Subcutaneous abdominal adipose tissue (tissue), 5 donors: ENCODE data around the gene MIB1.

ENCODE experiments used
- H3K27ac ChIP-seq: one replicate; pipeline ENCODE4 v1.7.0; 2013; ENCODE audit warnings: low read depth, mild to moderate bottlenecking, inconsistent platforms, low read length, moderate library complexity
- H3K27me3 ChIP-seq, 5 donors: one replicate each; pipeline ENCODE4 v1.7.0; 2013; ENCODE audit warnings: low read length in 5 of 5, inconsistent platforms in 1 of 5; ENCODE audit not compliant: control insufficient read depth in 5 of 5, insufficient read depth in 4 of 5
- H3K36me3 ChIP-seq, 5 donors: one replicate each; pipeline ENCODE4 v1.7.0; 2013; ENCODE audit warnings: low read length in 5 of 5; ENCODE audit not compliant: control insufficient read depth in 5 of 5, insufficient read depth in 5 of 5
- H3K4me1 ChIP-seq, 5 donors: one replicate each; pipeline ENCODE4 v1.7.0; 2013; ENCODE audit warnings: low read length in 5 of 5, mild to moderate bottlenecking in 3 of 5, moderate library complexity in 1 of 5; ENCODE audit not compliant: control insufficient read depth in 5 of 5, insufficient read depth in 5 of 5
- H3K4me3 ChIP-seq, 5 donors: one replicate each; pipeline ENCODE4 v1.7.0; 2013; ENCODE audit warnings: low read length in 5 of 5, low read depth in 1 of 5
- H3K9ac ChIP-seq, 5 donors: one replicate each; pipeline ENCODE4 v1.7.0; 2013; ENCODE audit warnings: low read length in 5 of 5, mild to moderate bottlenecking in 4 of 5, moderate library complexity in 3 of 5
- H3K9me3 ChIP-seq, 5 donors: one replicate each; pipeline ENCODE4 v1.7.0; 2013; ENCODE audit warnings: low read length in 5 of 5; ENCODE audit not compliant: control insufficient read depth in 5 of 5
- donor health status: healthy.
- donor health status: healthy.
- donor health status: healthy.
- donor health status: healthy.
- donor health status: healthy.

Gene MIB1

GRCh38 chr18:21831413-21831831, 90.8 kb downstream of the MIB1 start:
- H3K4me3 ChIP-seq = no peak overlapping the region
- no peak overlapping the region for H3K27ac ChIP-seq

GRCh38 chr18:21833604-21834298, 93.2 kb downstream of the MIB1 start:
- no peak overlapping the region for H3K4me3 ChIP-seq
- no peaks in the 10 kb centered on the region for H3K9me3 ChIP-seq
- no peaks in the 10 kb centered on the region for H3K27me3 ChIP-seq
- no peak overlapping the region for H3K27ac ChIP-seq
- H3K9ac ChIP-seq = no peak overlapping the region
- H3K36me3 ChIP-seq = peaks cover 3 to 9% (median 3%) of the 10 kb centered on the region in 5 donors
- H3K4me1 ChIP-seq = no peaks in the 10 kb centered on the region

More at GRCh38 chr18:21831413-21831831, 90.8 kb downstream of the MIB1 start:
- peaks cover 0 to 2% (median 0%) of the 10 kb centered on the region in 5 donors for H3K4me1 ChIP-seq
- H3K9ac ChIP-seq = peak overlapping the region in 1 of 5 donors; percentile 30
- peaks cover 0 to 3% (median 0%) of the 10 kb centered on the region in 5 donors for H3K36me3 ChIP-seq
- H3K9me3 ChIP-seq = no peaks in the 10 kb centered on the region
- H3K27me3 ChIP-seq = no peaks in the 10 kb centered on the region

- H3K27ac ChIP-seq = no peak overlapping the region
- H3K9me3 ChIP-seq = no peaks in the 10 kb centered on the region
- H3K36me3 ChIP-seq = peaks cover 3 to 12% (median 5%) of the 10 kb centered on the region in 5 donors
- no peaks in the 10 kb centered on the region for H3K4me1 ChIP-seq
- H3K27me3 ChIP-seq = no peaks in the 10 kb centered on the region
- no peak overlapping the region for H3K4me3 ChIP-seq
- H3K9ac ChIP-seq = no peak overlapping the region
These were observed 93.7 kb downstream of the MIB1 start for GRCh38 chr18:21834299-21834660.

- H3K36me3 ChIP-seq = peaks cover 16 to 41% (median 28%) of the 10 kb centered on the region in 5 donors
- H3K4me1 ChIP-seq = no peaks in the 10 kb centered on the region
These were observed 101.0 kb downstream of the MIB1 start for GRCh38 chr18:21841570-21841969.

DNA sequence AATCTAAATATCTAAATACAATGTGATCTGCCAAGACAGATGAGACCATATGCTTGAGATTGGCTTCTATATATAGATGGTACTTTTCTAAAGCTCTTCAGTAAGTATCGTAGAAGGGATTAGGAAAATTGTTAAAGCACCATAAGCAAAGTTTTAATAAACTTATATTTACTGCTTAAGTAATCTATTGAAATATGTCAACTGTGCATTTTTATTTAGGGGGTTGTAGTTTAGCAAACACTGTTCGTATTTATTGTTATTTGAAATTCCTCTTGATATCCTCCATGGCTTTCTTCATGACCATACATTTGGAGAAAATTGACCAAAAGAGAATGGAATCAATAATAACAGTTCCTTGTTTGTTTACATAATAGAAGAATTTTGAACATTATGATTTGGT, 102.7 kb downstream of the MIB1 start:
- H3K36me3 ChIP-seq = peaks cover 18 to 48% (median 38%) of the 10 kb centered on the region in 5 donors
- H3K9me3 ChIP-seq = no peaks in the 10 kb centered on the region
- no peaks in the 10 kb centered on the region for H3K4me1 ChIP-seq
- H3K27ac ChIP-seq = no peak overlapping the region
- no peak overlapping the region for H3K9ac ChIP-seq
- no peaks in the 10 kb centered on the region for H3K27me3 ChIP-seq
- no peak overlapping the region for H3K4me3 ChIP-seq

More at GRCh38 chr18:21841570-21841969, 101.0 kb downstream of the MIB1 start:
- no peaks in the 10 kb centered on the region for H3K27me3 ChIP-seq
- no peak overlapping the region for H3K9ac ChIP-seq
- H3K4me3 ChIP-seq = no peak overlapping the region
- no peak overlapping the region for H3K27ac ChIP-seq
- no peaks in the 10 kb centered on the region for H3K9me3 ChIP-seq

DNA sequence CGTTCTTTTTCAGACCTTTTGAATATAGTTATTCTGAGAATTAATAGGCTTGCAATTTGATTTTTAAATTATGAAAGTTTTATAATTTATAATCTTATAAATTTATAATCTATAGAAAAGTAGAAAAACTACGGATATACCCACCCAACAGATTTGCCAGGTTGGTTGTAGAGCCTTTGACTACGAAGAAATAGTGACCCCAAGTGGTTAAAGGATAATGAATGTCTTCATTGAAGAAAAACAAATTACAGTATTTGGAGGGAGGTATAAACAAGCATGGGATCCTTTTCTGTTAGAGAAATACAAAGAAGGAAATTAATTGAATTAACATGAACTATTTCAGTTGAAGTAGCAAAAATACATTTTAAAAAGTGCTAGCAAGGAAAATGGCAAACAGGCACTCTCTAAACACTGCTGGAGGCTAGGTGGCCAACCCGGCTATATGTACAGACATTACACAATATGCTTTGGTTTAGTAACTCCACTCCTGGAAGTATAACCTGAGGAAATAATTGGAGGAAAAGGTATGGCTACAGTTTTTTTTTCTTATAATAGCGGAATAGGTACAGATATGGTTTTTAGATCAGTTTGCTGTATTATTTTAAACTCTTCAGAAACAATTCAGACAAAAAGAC, 110.9 kb downstream of the MIB1 start:
- Histone ChIP-seq H3K27me3 (no peaks in the 10 kb centered on the region), H3K27ac (no peak overlapping the region), H3K9me3 (no peaks in the 10 kb centered on the region), H3K4me3 (no peak overlapping the region), H3K9ac (no peak overlapping the region), H3K36me3 (peaks cover 5 to 14% (median 12%) of the 10 kb centered on the region in 5 donors), H3K4me1 (peaks cover 0 to 21% (median 9%) of the 10 kb centered on the region in 5 donors)

DNA sequence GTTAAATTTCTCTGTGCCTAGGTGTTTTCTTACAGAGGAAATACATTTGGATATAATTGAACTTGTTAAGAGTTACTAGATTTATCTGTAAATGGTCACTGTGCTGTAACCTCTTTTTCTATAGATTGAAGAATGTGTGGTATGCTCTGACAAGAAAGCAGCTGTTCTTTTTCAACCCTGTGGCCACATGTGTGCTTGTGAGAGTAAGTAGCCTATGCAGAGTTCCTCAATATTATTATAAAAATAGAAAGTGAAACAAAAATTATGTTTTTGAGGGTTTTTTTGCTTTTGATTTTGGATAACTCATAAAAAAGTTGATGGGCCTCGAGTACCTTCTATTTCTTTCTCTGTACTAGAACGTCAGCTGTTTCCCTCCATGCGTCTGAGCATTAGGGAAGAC, 112.4 kb downstream of the MIB1 start:
- H3K27ac ChIP-seq = peak overlapping the region; percentile 69
- no peaks in the 10 kb centered on the region for H3K27me3 ChIP-seq

DNA sequence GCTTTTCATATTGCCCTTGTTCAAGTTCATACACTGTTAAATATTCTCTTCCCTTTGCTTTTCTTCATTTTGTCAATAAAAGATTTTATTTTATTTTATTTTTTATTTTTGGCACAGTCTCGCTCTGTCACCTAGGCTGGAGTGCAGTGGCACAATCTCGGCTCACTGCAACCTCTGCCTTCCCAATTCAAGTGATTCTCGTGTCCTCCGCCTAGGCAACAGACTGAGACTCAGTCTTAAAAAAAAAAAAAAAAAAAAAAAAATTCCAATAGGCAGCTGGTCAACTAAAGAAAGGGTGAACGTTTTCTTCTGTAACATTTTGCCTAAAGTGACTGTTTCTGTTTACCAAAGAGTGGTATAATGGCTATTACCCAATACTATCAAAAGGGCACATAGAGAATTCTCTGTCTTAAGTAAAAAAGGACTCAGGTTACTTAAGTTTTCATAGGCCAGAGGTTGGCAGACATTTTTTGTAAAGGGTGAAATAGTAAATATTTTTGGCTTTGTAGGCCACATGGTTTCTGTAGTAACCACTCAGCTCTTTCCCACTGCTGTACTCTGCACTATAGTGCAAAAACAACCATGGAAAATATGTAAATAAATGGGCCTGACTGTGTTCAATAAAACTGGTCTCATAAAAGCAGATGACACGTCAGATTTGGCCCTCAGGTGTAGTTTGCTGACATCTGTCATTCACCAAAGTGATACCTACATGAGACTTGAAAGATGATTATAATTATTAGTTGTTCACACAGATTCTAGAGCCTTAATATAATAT, 113.4 kb downstream of the MIB1 start:
- Histone ChIP-seq H3K4me3 (no peak overlapping the region), H3K36me3 (peaks cover 11 to 17% (median 14%) of the 10 kb centered on the region in 5 donors), H3K27me3 (no peaks in the 10 kb centered on the region), H3K9ac (no peak overlapping the region), H3K9me3 (no peaks in the 10 kb centered on the region), H3K27ac (peak overlapping the region; percentile 69), H3K4me1 (peaks cover 0 to 21% (median 9%) of the 10 kb centered on the region in 5 donors)

More for the DNA sequence above, 112.4 kb downstream of the MIB1 start:
- peaks cover 6 to 15% (median 9%) of the 10 kb centered on the region in 5 donors for H3K36me3 ChIP-seq
- peaks cover 0 to 21% (median 9%) of the 10 kb centered on the region in 5 donors for H3K4me1 ChIP-seq
- H3K9me3 ChIP-seq = no peaks in the 10 kb centered on the region
- H3K4me3 ChIP-seq = no peak overlapping the region
- peak overlapping the region in 2 of 5 donors; percentile 0 to 50 for H3K9ac ChIP-seq

DNA sequence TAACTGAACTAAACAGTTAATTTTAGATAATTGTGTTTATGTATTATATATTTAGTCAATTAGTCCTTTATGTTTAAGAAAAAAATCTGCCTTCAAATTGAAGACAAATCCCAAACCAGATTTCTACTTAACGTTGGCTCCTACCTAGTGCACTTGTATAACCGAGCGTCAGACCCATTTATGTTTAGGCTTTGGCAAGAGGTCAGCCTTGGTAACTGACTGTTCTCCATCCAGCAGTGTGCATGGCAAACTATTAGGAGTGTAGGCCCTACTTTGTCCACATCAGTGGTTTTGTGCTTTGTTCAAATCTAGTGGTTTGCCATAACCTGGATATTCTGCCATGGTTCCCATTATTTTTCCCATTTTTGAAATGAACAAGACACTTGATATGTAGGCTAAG, 114.8 kb downstream of the MIB1 start:
- no peak overlapping the region for H3K9ac ChIP-seq
- peaks cover 0 to 21% (median 9%) of the 10 kb centered on the region in 5 donors for H3K4me1 ChIP-seq
- H3K9me3 ChIP-seq = no peaks in the 10 kb centered on the region
- peaks cover 13 to 25% (median 17%) of the 10 kb centered on the region in 5 donors for H3K36me3 ChIP-seq
- no peak overlapping the region for H3K4me3 ChIP-seq
- no peak overlapping the region for H3K27ac ChIP-seq
- H3K27me3 ChIP-seq = no peaks in the 10 kb centered on the region
